ENCODE measurements around the gene BAG2.

GRCh38 chr6:57190140-57190539 is 18.0 kb downstream of the BAG2 start:
- peak; percentile 43 to 54 for TF ChIP-seq CTCF (conservative IDR thresholded peaks at IDR 0.05 in 1 of 2, IDR thresholded peaks at IDR 0.05 in 1 of 2; ENCODE audit: low read depth in 1 of 2, low read length in 2 of 2)
- TF ChIP-seq EZH2 (IDR thresholded peaks at IDR 0.05; ENCODE audit: low read length, missing control alignments): no peak

All from fibroblast of lung (primary cell).